ENCODE measurements around the gene BTBD9. TPM values are rescaled to one million over a fixed set of nuclear protein-coding genes. Genes with fewer than 3 reads are reported as not detected.

The BTBD9 gene
- total and polyA plus RNA-seq, 2 experiments from 2014 or later, result 8.4 to 10.1 TPM

GRCh38 chr6:38168699-38169098 lies 471.0 kb downstream of the BTBD9 start:
- H3K4me1 ChIP-seq (ENCODE audit: low read depth), result no peaks in the 10 kb centered on the region
- no peaks in the 10 kb centered on the region for H3K27me3 ChIP-seq
- TF ChIP-seq CTCF (IDR thresholded peaks at IDR 0.05; ENCODE audit: low read depth, low read length), result no peak
- no peak for DNase-seq (ENCODE audit: low read depth in 1 of 2, low spot score in 1 of 2)
- H3K4me3 ChIP-seq, result no peak overlapping the region
- H3K9me3 ChIP-seq (ENCODE audit: low read depth), result no peaks in the 10 kb centered on the region
- no peak overlapping the region for H3K27ac ChIP-seq
- H3K36me3 ChIP-seq, result no peaks in the 10 kb centered on the region

- Histone ChIP-seq H3K9me3 (ENCODE audit: low read depth) (no peaks in the 10 kb centered on the region), H3K27me3 (no peaks in the 10 kb centered on the region), H3K4me1 (ENCODE audit: low read depth) (no peaks in the 10 kb centered on the region), H3K4me3 (no peak overlapping the region), H3K27ac (no peak overlapping the region), H3K36me3 (no peaks in the 10 kb centered on the region)
- TF ChIP-seq CTCF (IDR thresholded peaks at IDR 0.05; ENCODE audit: low read depth, low read length), result no peak
- no peak for DNase-seq (ENCODE audit: low read depth in 1 of 2, low spot score in 1 of 2)
These were observed 471.6 kb downstream of the BTBD9 start for GRCh38 chr6:38168126-38168525.

- no peak for TF ChIP-seq CTCF (IDR thresholded peaks at IDR 0.05; ENCODE audit: low read depth, low read length)
These were observed 472.1 kb downstream of the BTBD9 start for GRCh38 chr6:38167598-38167997.

GRCh38 chr6:38166411-38167240 lies 473.1 kb downstream of the BTBD9 start:
- TF ChIP-seq CTCF (IDR thresholded peaks at IDR 0.05; ENCODE audit: low read depth, low read length), result no peak
- no peaks in the 10 kb centered on the region for H3K9me3 ChIP-seq (ENCODE audit: low read depth)
- no peaks in the 10 kb centered on the region for H3K27me3 ChIP-seq
- no peak for DNase-seq (ENCODE audit: low read depth in 1 of 2, low spot score in 1 of 2)
- H3K36me3 ChIP-seq, result no peaks in the 10 kb centered on the region
- H3K4me3 ChIP-seq, result no peak overlapping the region
- H3K4me1 ChIP-seq (ENCODE audit: low read depth), result no peaks in the 10 kb centered on the region
- H3K27ac ChIP-seq, result no peak overlapping the region

More at GRCh38 chr6:38167598-38167997, 472.1 kb downstream of the BTBD9 start:
- Histone ChIP-seq H3K27ac (no peak overlapping the region), H3K9me3 (ENCODE audit: low read depth) (no peaks in the 10 kb centered on the region), H3K36me3 (no peaks in the 10 kb centered on the region), H3K27me3 (no peaks in the 10 kb centered on the region), H3K4me3 (no peak overlapping the region), H3K4me1 (ENCODE audit: low read depth) (no peaks in the 10 kb centered on the region)
- DNase-seq (ENCODE audit: low read depth in 1 of 2, low spot score in 1 of 2), result no peak

GRCh38 chr6:38164671-38165108 lies 475.0 kb downstream of the BTBD9 start:
- no peaks in the 10 kb centered on the region for H3K4me1 ChIP-seq (ENCODE audit: low read depth)
- no peak for TF ChIP-seq CTCF (IDR thresholded peaks at IDR 0.05; ENCODE audit: low read depth, low read length)
- no peak overlapping the region for H3K4me3 ChIP-seq
- H3K27me3 ChIP-seq, result no peaks in the 10 kb centered on the region
- no peak overlapping the region for H3K27ac ChIP-seq
- DNase-seq (ENCODE audit: low read depth in 1 of 2, low spot score in 1 of 2), result no peak
- no peaks in the 10 kb centered on the region for H3K9me3 ChIP-seq (ENCODE audit: low read depth)
- H3K36me3 ChIP-seq, result no peaks in the 10 kb centered on the region
